LoVo (cell line): ENCODE data around the gene MRPS31.
"Not testable (repeated sequence)": the region's sequence is repeated elsewhere in the genome, so short reads cannot be mapped to it uniquely, and the experiment has no call there.

Experiments
- DNase-seq: peaks from one replicate; pipeline ENCODE4 v3.0.0-alpha.2; 2016; ENCODE audit warnings: low spot score

Gene MRPS31

DNA sequence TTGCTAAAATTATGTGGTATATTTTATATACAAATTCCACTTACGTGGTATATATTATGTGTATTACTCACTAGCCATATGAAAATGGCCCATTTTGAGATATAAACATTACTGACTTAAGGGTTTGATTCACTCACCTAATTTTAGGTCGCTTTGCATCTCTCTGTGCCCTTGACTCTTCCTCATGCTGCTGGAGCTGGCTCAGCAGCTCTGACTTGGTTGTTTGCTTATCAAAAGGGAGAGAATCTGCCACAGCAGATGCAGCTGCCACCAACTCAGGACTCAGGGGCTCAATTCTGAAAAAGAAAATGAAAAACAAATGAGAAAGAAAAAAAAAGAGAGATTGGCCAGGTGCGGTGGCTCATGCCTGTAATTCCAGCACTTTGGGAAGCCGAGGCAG, 12.2 kb downstream of the MRPS31 start:
- no peak for DNase-seq

DNA sequence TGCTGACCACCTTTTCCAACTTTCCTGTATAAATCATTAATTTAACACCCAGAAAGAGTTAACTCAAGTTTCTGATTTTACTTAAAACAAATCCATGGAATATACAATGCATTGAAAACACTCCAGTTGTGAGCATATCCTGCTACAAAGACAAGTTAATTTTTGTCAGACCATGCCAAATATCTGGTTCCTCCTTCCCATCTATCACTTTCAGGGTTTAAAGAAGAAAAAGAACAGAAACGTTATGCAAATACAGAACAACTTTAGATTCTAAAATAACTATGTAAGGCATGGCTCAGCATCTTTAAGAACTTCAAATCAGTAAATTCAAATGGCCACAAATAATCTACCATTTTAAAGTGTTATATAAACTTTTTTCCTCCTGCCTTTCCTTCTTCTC, 14.9 kb downstream of the MRPS31 start:
- DNase-seq: no peak

DNA sequence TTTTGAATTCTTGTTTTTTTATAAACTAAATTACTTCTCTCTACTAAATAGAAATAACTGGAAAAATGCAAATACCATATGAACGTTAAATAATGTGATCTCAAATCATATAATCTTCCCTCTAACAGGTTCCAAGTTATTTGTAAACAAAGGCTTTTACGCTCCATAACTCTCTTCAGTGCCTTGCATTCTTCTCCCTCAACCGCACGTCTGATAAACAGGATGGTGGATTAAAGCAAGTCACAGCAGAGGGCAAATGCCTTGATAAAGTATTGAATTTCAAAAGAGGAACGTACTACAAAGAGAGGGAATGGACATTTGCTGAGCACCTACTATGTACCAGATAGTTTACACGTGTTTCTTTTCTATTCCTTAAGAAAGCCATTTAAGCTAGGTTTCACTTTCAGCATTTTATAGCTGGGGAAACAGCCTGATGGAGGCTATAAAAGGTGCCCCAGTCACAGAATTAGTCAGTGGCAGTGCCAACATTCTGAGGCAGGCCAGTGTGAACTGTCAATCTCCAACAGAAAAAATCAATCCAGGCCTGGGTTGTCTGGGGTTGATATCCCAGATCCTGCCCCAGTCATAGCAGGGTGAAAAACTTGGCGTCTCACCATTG, 15.8 kb downstream of the MRPS31 start:
- no peak for DNase-seq

- no peak for DNase-seq
Measured at GRCh38 chr13:40749327-40749726, 21.7 kb downstream of the MRPS31 start.

- DNase-seq: not testable (repeated sequence)
Measured at GRCh38 chr13:40735232-40735548, 35.8 kb downstream of the MRPS31 start.

GRCh38 chr13:40734536-40735231, 36.3 kb downstream of the MRPS31 start:
- not testable (repeated sequence) for DNase-seq

GRCh38 chr13:40732658-40733057, 38.3 kb downstream of the MRPS31 start:
- no peak for DNase-seq

DNA sequence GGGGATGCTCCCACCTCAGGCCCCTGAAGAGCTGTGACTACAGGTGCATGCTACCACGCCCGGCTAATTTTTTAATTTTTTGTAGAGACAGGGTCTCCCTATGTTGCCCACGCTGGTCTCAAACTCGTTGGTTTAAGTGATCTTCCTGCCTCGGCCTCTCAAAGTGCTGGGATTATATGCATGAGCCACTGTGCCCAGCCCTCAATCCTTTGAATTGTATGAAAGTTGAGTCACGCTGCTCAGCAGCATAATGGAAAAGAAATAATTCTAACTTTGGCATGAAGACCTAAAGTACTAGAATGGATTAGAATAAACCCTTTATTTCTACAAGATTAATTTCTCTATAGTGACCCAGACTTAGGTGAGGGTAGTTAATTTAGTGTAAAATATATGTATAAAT, 42.4 kb downstream of the MRPS31 start:
- DNase-seq: no peak

GRCh38 chr13:40714433-40714832, 56.6 kb downstream of the MRPS31 start:
- DNase-seq: not testable (repeated sequence)

GRCh38 chr13:40706439-40706838, 64.6 kb downstream of the MRPS31 start:
- no peak for DNase-seq

DNA sequence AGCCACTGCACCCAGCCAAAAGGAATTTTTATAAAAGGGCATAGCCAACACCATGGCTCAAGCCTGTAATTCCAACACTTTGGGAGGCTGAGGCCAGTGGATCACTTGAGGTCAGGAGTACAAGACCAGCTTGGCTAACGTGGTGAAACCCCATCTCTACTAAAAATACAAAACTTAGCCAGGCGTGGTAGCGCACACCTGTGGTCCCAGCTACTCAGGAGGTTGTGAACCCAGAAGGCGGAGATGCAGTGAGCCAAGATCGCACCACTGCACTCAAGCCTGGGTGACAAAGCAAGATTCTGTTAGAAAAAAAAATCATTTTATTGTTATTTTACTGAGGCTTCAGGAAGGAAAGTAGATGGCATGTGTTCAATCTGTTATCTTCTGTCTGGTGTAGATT, 73.3 kb downstream of the MRPS31 start:
- DNase-seq: no peak

DNA sequence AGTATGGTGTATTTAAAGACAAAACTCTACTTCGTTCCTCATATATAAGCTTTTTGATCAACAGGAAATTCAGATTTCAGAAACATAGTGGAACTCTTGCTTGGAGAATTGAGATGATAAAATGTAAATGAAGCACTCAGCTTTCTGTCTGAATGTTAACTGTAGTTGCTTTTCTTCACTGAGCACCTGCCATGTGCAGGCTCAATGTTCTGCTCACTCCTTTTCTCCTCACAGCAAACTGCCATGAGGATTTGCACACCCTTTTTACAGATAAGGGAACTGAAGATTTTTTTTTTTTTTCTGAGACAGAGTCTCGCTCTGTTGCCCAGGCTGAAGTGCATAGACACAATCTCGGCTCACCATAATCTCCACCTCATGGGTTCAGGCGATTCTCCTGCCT, 76.6 kb downstream of the MRPS31 start:
- DNase-seq: no peak

DNA sequence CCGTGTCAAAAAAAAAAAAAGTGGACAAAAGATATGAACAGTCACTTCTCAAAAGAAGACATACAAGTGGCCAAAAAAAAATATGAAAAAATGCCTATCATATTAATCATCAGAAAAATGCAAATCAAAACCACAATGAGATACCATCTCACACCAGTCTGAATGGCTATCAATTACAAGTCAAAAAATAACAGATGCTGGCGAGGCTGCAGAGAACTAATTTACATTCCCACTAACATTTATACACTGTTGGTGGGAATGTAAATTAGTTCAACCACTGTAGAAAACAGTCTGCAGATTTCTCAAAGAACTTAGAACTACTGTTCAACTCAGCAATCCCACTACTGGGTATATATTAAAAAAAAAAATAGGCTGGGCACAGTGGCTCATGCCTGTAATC, 78.0 kb downstream of the MRPS31 start:
- DNase-seq: no peak

GRCh38 chr13:40688781-40689180, 82.2 kb downstream of the MRPS31 start:
- no peak for DNase-seq

GRCh38 chr13:40682449-40683240, 88.3 kb downstream of the MRPS31 start:
- DNase-seq: peak; percentile 53

DNA sequence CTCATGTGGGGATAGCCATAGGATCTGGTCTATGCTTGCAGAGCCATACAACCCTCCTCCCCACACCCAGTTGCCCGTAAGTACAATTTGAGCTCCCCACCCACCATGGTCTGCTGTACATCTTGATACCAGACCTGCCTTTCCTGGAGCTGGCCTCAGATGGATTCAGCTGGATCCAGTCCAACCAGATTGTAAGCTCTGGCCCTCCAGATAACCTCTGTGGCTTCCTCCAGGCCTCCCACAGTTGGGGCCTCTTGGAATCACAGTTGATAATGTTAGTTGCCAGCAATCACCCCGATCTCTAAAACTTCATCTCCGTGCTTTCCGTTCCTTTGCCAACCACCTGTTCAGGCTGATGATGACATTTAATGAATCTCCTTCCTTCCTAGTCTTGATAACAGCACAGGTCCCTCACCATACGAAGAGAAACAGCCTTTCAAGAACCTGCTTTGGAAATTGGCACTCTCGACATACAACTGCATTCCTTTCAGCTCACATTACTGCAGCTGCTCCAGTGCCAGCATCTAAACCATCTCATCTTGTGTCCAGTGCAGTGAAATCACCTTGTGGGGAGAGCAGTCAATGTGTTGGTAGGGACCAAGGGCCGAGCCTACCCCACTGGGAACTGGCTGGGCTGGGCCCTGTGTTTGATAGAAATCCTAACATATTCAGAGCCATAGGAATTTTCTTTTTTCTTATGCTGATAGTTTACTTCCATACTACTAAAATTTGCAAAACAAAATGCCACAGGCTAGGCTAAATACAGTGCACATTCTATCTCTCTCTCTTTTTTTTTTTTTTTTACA, 89.4 kb downstream of the MRPS31 start:
- no peak for DNase-seq

GRCh38 chr13:40680659-40681323, 90.2 kb downstream of the MRPS31 start:
- no peak for DNase-seq

DNA sequence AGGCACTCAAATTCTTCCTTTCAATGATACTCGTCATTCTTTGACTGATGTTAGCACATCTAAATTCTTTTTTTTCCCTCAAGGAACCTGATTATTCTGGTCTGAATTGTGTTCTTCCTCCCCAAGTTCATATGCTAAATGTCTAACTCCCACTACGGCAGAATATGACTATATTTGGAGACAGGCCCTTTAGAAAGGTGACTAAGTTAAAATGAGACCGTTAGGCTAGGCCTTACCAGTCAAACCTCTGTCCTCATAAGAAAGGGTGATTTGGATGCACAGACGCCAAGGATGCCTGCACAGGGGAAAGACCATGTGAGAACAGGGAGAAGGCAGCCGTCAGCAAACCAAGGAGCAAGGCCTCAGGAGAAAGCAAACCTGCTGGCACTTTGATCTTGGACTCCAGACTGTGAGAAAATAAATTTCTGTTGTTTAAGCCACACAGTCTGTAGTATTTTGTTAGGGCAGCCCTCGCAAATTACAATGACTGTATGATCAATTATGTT, 91.5 kb downstream of the MRPS31 start:
- DNase-seq: no peak
